Posterior cingulate gyrus (tissue), 11 donors: ENCODE measurements around the gene SLC22A3.
"Not testable (repeated sequence)": the region's sequence is repeated elsewhere in the genome, so short reads cannot be mapped to it uniquely, and the experiment has no call there.

Experiments
- DNase-seq, 10 donors: peaks; one replicate each; pipeline versions ENCODE4 v3.0.0 to v3.0.0-alpha.2; 2020 to 2021; ENCODE audit warnings: mixed read lengths in 3 of 10
- intact Hi-C: fragments of 100-400 bp; cut with DNase I; formaldehyde crosslinking; loops from one replicate; pipeline ENCODE4 v1.15.1; 2023

The SLC22A3 gene

DNA sequence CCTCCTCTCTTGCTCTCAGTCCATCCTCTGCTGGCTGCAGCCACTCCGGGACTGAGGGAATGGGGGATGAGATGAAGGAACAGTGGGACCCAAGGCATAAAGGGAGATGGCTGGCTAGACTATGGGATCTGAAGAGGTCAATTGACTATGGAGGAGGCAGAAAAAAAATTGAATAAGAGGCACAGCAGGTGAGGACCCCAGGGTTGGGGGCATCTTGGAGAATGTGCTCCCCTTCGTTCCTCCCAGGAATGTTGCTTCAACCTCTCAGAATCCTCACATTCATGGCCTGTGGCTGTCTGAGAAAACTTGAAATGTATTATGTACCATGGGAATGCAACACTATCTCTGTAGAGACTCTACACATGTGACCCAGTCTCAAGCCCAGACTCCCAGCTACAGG, 121.0 kb downstream of the SLC22A3 start:
- DNase-seq: no peak
- intact Hi-C loops: no loop called here

DNA sequence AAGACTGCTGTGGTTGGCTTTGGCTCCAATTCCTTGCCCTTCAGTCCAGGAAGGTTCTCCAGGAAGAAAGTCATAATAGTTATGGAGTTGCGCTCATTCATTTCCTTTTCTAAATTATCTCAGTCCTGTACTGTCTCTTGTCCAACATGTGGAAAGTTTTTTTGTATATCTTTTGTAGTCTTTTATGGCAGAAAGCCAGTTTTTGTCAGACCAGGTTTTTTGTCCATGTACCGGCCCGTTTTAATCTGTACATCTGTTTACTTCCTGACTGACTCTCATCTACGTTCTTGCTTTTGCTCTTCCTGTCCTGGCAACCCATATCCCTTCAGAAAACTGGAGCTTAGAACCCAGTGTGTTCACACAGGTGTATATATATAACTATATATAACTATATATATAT, 127.9 kb downstream of the SLC22A3 start:
- DNase-seq, intact Hi-C loops: not testable (repeated sequence)

DNA sequence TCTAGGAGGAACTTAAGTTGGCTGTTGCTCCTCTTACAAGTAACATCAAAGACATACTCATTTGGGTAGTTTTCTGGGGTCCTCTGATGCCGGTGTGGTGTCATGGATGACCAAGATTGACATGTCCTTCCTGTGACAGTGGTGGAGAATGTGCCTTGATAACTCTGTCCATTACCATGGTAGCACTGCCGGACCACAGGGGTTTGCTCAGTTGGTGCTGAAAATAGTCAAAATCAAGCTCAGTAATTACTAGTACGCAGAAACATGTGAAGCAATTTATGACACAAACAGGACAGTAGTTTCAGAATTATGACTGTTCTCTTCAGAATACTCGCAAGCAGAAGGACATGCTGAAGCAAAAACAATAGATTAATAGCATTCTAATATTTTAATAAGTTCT, 128.9 kb downstream of the SLC22A3 start:
- intact Hi-C loops, DNase-seq: not testable (repeated sequence)

DNA sequence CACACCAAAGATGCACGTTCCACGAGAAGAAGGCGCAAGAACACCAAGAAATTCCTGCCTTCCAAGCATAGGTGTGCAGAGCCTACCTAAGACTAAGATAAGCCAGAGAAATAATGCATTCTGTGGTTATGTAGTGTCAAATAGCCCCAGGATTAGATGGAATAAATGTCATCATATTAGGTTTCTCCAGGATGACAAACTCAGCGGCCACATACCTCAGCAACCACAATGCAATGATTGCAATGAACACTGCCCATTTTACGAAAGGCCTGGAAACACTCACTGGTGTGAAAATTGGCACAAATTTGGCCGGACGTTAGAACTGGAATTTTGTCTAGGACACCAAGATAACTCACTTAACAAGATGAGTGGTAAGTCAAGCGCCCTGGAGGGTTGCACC, 129.7 kb downstream of the SLC22A3 start:
- intact Hi-C loops: no loop called here
- DNase-seq: no peak

DNA sequence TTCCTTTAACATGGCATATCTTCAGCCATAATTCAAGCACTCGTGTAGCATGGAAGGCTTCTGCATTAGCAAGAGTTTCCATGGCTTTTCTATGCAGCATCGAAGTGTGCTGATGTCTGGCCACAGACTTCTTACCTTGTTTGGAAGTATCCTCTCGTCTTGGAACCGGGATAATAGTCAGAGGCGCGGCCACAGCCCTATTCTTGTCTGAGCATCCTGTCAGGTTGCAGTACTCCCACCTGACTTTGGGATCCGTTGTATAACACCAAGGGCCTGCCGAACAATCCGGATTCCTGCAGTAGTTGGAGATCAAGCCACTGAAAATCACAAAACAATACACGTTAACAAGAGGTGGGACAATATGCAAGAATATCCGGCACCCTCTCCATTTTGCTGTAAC, 138.9 kb downstream of the SLC22A3 start:
- no peak for DNase-seq
- intact Hi-C loops: no loop called here

DNA sequence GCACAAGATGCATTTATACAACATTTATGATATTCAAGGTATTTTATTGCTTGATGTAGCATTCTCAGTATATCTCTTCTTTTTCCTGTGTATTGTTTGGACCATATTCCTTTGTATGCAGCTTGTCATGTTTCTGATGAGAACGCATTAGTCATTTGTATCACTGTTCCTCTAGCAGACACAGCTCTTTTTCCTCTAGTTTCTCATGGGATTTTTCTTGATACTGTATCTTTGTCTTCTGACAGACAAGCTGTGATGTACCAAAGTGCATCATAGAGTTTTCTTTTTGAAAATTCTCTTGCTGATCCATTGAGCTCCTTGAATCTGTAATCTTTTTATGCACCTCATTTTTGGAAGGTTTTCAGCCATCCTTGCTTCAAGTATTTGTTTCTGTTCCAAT, 140.9 kb downstream of the SLC22A3 start:
- no peak for DNase-seq
- intact Hi-C loops: no loop called here

DNA sequence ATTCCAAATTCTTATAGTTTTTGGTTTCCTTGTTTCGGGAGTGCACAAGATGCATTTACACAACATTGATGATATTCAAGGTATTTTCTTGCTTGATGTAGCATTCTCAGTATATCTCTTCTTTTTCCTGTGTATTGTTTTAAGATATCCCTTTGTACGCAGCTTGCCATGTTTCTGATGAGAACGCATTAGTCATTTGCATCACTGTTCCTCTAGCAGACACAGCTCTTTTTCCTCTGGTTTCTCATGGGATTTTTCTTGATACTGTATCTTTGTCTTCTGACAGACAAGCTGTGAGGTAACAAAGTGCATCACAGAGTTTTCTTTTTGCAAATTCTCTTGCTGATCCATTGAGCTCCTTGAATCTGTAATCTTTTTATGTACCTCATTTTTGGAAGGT, 146.4 kb downstream of the SLC22A3 start:
- DNase-seq: no peak
- intact Hi-C loops: no loop called here

DNA sequence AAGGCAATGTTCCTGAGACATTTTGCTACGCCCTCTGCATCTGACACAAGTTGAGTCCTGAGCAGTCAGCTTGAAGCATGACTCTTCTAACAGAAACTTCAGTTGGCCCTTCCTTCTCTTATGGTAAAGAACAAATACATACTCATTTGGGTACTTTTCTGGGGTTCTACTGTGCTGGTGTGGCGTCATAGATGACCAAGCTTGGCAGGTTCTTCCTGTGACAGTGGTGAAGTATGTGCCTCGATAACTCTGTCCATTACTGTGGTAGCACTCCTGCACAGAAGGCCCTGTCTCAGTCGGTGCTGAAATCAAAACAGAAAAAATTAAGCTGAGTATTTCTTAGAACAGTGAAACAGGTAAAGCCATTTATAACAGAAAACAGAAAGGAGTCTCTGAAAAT, 152.5 kb downstream of the SLC22A3 start:
- no peak for DNase-seq
- intact Hi-C loops: no loop called here
